Fibroblast of lung (primary cell): Measurements from ENCODE around the gene IL26.
"Not testable (repeated sequence)": the region's sequence is repeated elsewhere in the genome, so short reads cannot be mapped to it uniquely, and the experiment has no call there.

Experiments
- CTCF ChIP-seq, 2 donors: IDR thresholded peaks in 1 of 2; conservative IDR thresholded peaks in 1 of 2; 1 replicate in 1 of 2; 2 replicates in 1 of 2; pipeline ENCODE4 v1.5.1; 2011 to 2012; ENCODE audit warnings: low read length in 2 of 2, control low read depth in 1 of 2, inconsistent platforms in 1 of 2, low read depth in 1 of 2, mild to moderate bottlenecking in 1 of 2
- EZH2 ChIP-seq: IDR thresholded peaks from 2 replicates; pipeline ENCODE4 v1.5.1; 2012; ENCODE audit warnings: low read length, control low read depth, mild to moderate bottlenecking; ENCODE audit errors: missing control alignments

GRCh38 chr12:68209048-68209728 is 16.4 kb downstream of the IL26 start:
- not testable (repeated sequence) for TF ChIP-seq CTCF (conservative IDR thresholded peaks at IDR 0.05 in 1 of 2, IDR thresholded peaks at IDR 0.05 in 1 of 2; ENCODE audit: low read depth in 1 of 2, low read length in 2 of 2); EZH2
